ES-I3 (cell line): Measurements from ENCODE around the gene TCF15.
A peak's percentile ranks its signal among the peaks of the same experiment; 100 is the strongest.

Source experiments
- H3K36me3 ChIP-seq: 2 replicates; pipeline ENCODE4 v1.6.1; 2013; ENCODE audit warnings: mild to moderate bottlenecking, low read length, control low read depth, moderate library complexity; ENCODE audit not compliant: insufficient read depth
- H3K4me1 ChIP-seq: 2 replicates; pipeline ENCODE4 v1.6.1; 2013; ENCODE audit warnings: mild to moderate bottlenecking, control low read depth, low read length; ENCODE audit not compliant: insufficient read depth
- H3K9ac ChIP-seq: 2 replicates; pipeline ENCODE4 v1.6.1; 2013; ENCODE audit warnings: low read depth, mild to moderate bottlenecking, low read length, moderate library complexity
- H3K9me3 ChIP-seq: 2 replicates; pipeline ENCODE4 v1.6.1; 2013; ENCODE audit warnings: mild to moderate bottlenecking, low read length, moderate library complexity; ENCODE audit not compliant: control insufficient read depth, insufficient read depth

Gene TCF15

GRCh38 chr20:610130-611046 is at the start of gene TCF15:
TSS of gene TCF15 (minus strand) at chr20:610309. CDS start at chr20:610237, 72 bp downstream.
- H3K9ac ChIP-seq, result peak within 1 kb of the TSS; percentile 60
- H3K4me1 ChIP-seq, result peaks cover 24% of the 10 kb centered on the region
- H3K9me3 ChIP-seq, result no peaks in the 10 kb centered on the region
- no peaks in the 10 kb centered on the region for H3K36me3 ChIP-seq

- H3K4me1 ChIP-seq, result peaks cover 50% of the 10 kb centered on the region
- H3K9ac ChIP-seq, result peak overlapping the region; percentile 24; the same call in 1 of the 2 replicates
- H3K36me3 ChIP-seq, result no peaks in the 10 kb centered on the region
- H3K9me3 ChIP-seq, result no peaks in the 10 kb centered on the region
Observed at GRCh38 chr20:658731-659291, 48.7 kb upstream of the TCF15 start.

- Histone ChIP-seq H3K36me3 (no peaks in the 10 kb centered on the region), H3K9me3 (no peaks in the 10 kb centered on the region), H3K9ac (no peak overlapping the region; the same call in 1 of the 2 replicates), H3K4me1 (peaks cover 52% of the 10 kb centered on the region)
Observed at GRCh38 chr20:658202-658601, 48.1 kb upstream of the TCF15 start.

GRCh38 chr20:655726-656624 is 45.9 kb upstream of the TCF15 start:
- Histone ChIP-seq H3K4me1 (peaks cover 44% of the 10 kb centered on the region), H3K9ac (no peak overlapping the region), H3K9me3 (no peaks in the 10 kb centered on the region), H3K36me3 (no peaks in the 10 kb centered on the region)

GRCh38 chr20:654417-654750 is 44.3 kb upstream of the TCF15 start:
- peaks cover 36% of the 10 kb centered on the region for H3K4me1 ChIP-seq
- no peak overlapping the region for H3K9ac ChIP-seq
- no peaks in the 10 kb centered on the region for H3K9me3 ChIP-seq
- peaks cover 5% of the 10 kb centered on the region; the same call in 1 of the 2 replicates for H3K36me3 ChIP-seq

GRCh38 chr20:653590-654416 is 43.7 kb upstream of the TCF15 start:
- Histone ChIP-seq H3K9ac (peak overlapping the region; percentile 59), H3K4me1 (peaks cover 30% of the 10 kb centered on the region), H3K9me3 (no peaks in the 10 kb centered on the region), H3K36me3 (peaks cover 5% of the 10 kb centered on the region; the same call in 1 of the 2 replicates)

GRCh38 chr20:653110-653589 is 43.0 kb upstream of the TCF15 start, which contains the start of gene SRXN1:
TSS of gene SRXN1 (minus strand) at chr20:653200. CDS start at chr20:653185, 15 bp downstream.
- H3K36me3 ChIP-seq, result peaks cover 9% of the 10 kb centered on the region; the same call in 1 of the 2 replicates
- H3K9ac ChIP-seq, result peak within 1 kb of the TSS; percentile 59
- peaks cover 26% of the 10 kb centered on the region for H3K4me1 ChIP-seq
- H3K9me3 ChIP-seq, result no peaks in the 10 kb centered on the region

GRCh38 chr20:652615-653109 is 42.6 kb upstream of the TCF15 start:
- no peaks in the 10 kb centered on the region for H3K9me3 ChIP-seq
- peaks cover 14% of the 10 kb centered on the region for H3K36me3 ChIP-seq
- H3K9ac ChIP-seq, result peak overlapping the region; percentile 51
- H3K4me1 ChIP-seq, result peaks cover 21% of the 10 kb centered on the region

- Histone ChIP-seq H3K36me3 (peaks cover 20% of the 10 kb centered on the region), H3K9ac (peak overlapping the region; percentile 51), H3K4me1 (peaks cover 14% of the 10 kb centered on the region), H3K9me3 (no peaks in the 10 kb centered on the region)
Observed at GRCh38 chr20:651713-652614, 41.9 kb upstream of the TCF15 start.

GRCh38 chr20:650954-651353 is 40.8 kb upstream of the TCF15 start:
- Histone ChIP-seq H3K36me3 (peaks cover 20% of the 10 kb centered on the region), H3K4me1 (peaks cover 9% of the 10 kb centered on the region; the same call in 1 of the 2 replicates), H3K9ac (no peak overlapping the region), H3K9me3 (no peaks in the 10 kb centered on the region)

GRCh38 chr20:650281-650680 is 40.2 kb upstream of the TCF15 start:
- H3K9ac ChIP-seq, result no peak overlapping the region
- H3K4me1 ChIP-seq, result peaks cover 9% of the 10 kb centered on the region; the same call in 1 of the 2 replicates
- no peaks in the 10 kb centered on the region for H3K9me3 ChIP-seq
- H3K36me3 ChIP-seq, result peaks cover 20% of the 10 kb centered on the region

- H3K36me3 ChIP-seq, result peaks cover 20% of the 10 kb centered on the region
- H3K9ac ChIP-seq, result no peak overlapping the region
- H3K4me1 ChIP-seq, result peaks cover 3% of the 10 kb centered on the region; the same call in 1 of the 2 replicates
- H3K9me3 ChIP-seq, result no peaks in the 10 kb centered on the region
Observed at GRCh38 chr20:647479-648019, 37.4 kb upstream of the TCF15 start.
